Activated CD8-positive, alpha-beta memory T cell treated with anti-CD3 and anti-CD28 coated beads for 1 hour (primary cell): ENCODE results near the gene PRKCQ.
A peak's percentile ranks its signal among the peaks of the same experiment; 100 is the strongest.

Experiments
- DNase-seq, 2 donors: peaks; one replicate each; pipeline ENCODE4 v3.0.0-alpha.2; 2020; ENCODE audit warnings: low read depth in 1 of 2; ENCODE audit errors: extremely low read depth in 1 of 2

The PRKCQ gene

GRCh38 chr10:6569259-6569658 is 10.8 kb downstream of the PRKCQ start:
- DNase-seq: no peak

GRCh38 chr10:6567884-6568283 is 12.2 kb downstream of the PRKCQ start:
- no peak for DNase-seq

- no peak for DNase-seq
Observed at GRCh38 chr10:6567203-6567703, 12.8 kb downstream of the PRKCQ start.

- DNase-seq: no peak
Observed at GRCh38 chr10:6565588-6565987, 14.5 kb downstream of the PRKCQ start.

- DNase-seq: no peak
Observed at GRCh38 chr10:6564367-6564766, 15.7 kb downstream of the PRKCQ start.

- DNase-seq: no peak
Observed at GRCh38 chr10:6563731-6564130, 16.3 kb downstream of the PRKCQ start.

GRCh38 chr10:6563075-6563474 is 17.0 kb downstream of the PRKCQ start:
- no peak for DNase-seq

- DNase-seq: no peak
Observed at GRCh38 chr10:6562221-6562620, 17.9 kb downstream of the PRKCQ start.

- no peak for DNase-seq
Observed at GRCh38 chr10:6561552-6561951, 18.5 kb downstream of the PRKCQ start.

- no peak for DNase-seq
Observed at GRCh38 chr10:6558759-6559461, 21.2 kb downstream of the PRKCQ start.

- DNase-seq: no peak
Observed at GRCh38 chr10:6558272-6558671, 21.8 kb downstream of the PRKCQ start.

GRCh38 chr10:6553937-6554336 is 26.1 kb downstream of the PRKCQ start:
- DNase-seq: no peak

GRCh38 chr10:6543431-6544005 is 36.6 kb downstream of the PRKCQ start:
- no peak for DNase-seq

- DNase-seq: no peak
Observed at GRCh38 chr10:6542999-6543430, 37.1 kb downstream of the PRKCQ start.

- DNase-seq: no peak
Observed at GRCh38 chr10:6539833-6540232, 40.2 kb downstream of the PRKCQ start.

GRCh38 chr10:6537770-6538169 is 42.3 kb downstream of the PRKCQ start:
- DNase-seq: no peak

- no peak for DNase-seq
Observed at GRCh38 chr10:6536102-6536501, 44.0 kb downstream of the PRKCQ start.

GRCh38 chr10:6535156-6535764 is 44.8 kb downstream of the PRKCQ start:
- no peak for DNase-seq

- DNase-seq: no peak
Observed at GRCh38 chr10:6532321-6532720, 47.8 kb downstream of the PRKCQ start.

- DNase-seq: no peak
Observed at GRCh38 chr10:6530966-6531365, 49.1 kb downstream of the PRKCQ start.

GRCh38 chr10:6530211-6530840 is 49.8 kb downstream of the PRKCQ start:
- DNase-seq: peak; percentile 39 to 41
